Measurements from ENCODE around the gene CD82.
A peak's percentile ranks its signal among the peaks of the same experiment; 100 is the strongest.
"Not testable (repeated sequence)": the region's sequence is repeated elsewhere in the genome, so short reads cannot be mapped to it uniquely, and the experiment has no call there.

The CD82 gene

DNA sequence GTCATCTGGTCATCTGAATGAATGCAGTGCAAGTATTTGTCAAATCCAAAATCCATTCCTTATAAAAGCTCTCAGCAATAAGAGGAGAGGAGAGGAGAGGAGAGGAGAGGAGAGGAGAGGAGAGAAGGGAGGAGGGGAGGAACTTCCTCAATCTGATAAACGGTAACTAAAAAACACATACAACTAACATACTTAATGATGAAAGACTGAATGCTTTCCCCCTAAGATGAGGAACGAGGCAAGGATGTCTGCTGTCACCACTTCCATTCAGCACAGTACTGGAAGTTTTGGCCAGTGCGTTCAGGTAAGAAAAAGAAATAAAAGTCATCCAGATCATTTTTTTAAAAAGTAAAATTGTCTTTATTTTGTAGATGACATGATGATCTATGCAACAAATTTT, 80.4 kb downstream of the CD82 start:
- no peaks in the 10 kb centered on the region for H3K27me3 ChIP-seq
- no peak overlapping the region for H3K4me2 ChIP-seq
- no peak for TF ChIP-seq Cebpa-rat (IDR thresholded peaks at IDR 0.05)
- no peaks in the 10 kb centered on the region for H4K20me1 ChIP-seq
- no peaks in the 10 kb centered on the region for H3K4me1 ChIP-seq
- H3K27ac ChIP-seq, result no peak overlapping the region
- H3K9ac ChIP-seq, result no peak overlapping the region
- no peak overlapping the region for H3K4me3 ChIP-seq
- H3K9me3 ChIP-seq (replicated peaks in 1 of 11), result peaks cover 28 to 42% (median 34%) of the 10 kb centered on the region in 11 experiments
- no peaks in the 10 kb centered on the region for H3K36me3 ChIP-seq

DNA sequence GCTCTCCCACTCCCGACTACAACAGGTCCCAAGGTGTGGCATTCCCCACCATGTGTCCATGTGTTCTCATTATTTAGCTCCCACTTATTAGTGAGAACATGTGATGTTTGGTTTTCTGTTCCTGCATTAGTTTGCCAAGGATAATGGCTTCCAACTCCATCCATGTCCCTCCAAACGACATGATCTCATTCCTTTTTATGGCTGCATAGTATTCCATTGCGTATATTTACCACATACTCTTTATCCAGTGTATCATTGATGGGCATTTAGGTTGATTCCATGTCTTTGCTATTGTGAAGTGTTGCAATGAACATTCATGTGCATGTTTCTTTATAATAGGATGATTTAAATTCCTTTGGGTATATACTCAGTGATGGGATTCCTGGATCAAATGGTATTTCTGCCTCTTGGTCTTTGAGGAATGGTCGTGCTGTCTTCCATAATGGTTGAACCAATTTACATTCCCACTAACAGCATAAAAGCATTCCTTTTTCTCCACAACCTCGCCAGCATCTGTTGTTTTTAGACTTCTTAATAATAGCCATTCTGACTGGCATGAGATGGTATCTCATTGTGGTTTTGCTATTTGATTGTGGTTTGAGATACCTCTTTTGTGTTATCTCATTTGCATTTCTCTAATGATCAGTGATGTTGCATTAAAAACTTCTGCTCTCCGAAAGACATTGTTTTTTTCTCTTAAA, 81.9 kb downstream of the CD82 start:
- H3K27me3 ChIP-seq, H3K27ac ChIP-seq, H4K20me1 ChIP-seq, H3K9ac ChIP-seq, H3K36me3 ChIP-seq, H3K4me3 ChIP-seq, H3K4me2 ChIP-seq: not testable (repeated sequence)
- Histone ChIP-seq H3K9me3 (replicated peaks in 1 of 11) (peaks cover 23 to 37% (median 29%) of the 10 kb centered on the region in 11 experiments), H3K4me1 (peaks cover 0 to 15% (median 12%) of the 10 kb centered on the region in 10 experiments; a peak in 15 of 20 replicates)

- H3K4me3 ChIP-seq, result no peak overlapping the region
- no peak for TF ChIP-seq Cebpa-rat (IDR thresholded peaks at IDR 0.05)
- H4K20me1 ChIP-seq, result no peaks in the 10 kb centered on the region
- peaks cover 16 to 30% (median 22%) of the 10 kb centered on the region in 11 experiments; a peak in 21 of 22 replicates for H3K9me3 ChIP-seq (replicated peaks in 1 of 11)
- no peak overlapping the region for H3K4me2 ChIP-seq
- peaks cover 0 to 15% (median 12%) of the 10 kb centered on the region in 10 experiments; a peak in 15 of 20 replicates for H3K4me1 ChIP-seq
- H3K27ac ChIP-seq, result no peak overlapping the region
- no peak overlapping the region for H3K9ac ChIP-seq
- no peaks in the 10 kb centered on the region for H3K36me3 ChIP-seq
- H3K27me3 ChIP-seq, result no peaks in the 10 kb centered on the region
Observed at GRCh38 chr11:44648109-44648508, 82.6 kb downstream of the CD82 start.

GRCh38 chr11:44651535-44652155, 86.2 kb downstream of the CD82 start:
- no peaks in the 10 kb centered on the region for H3K36me3 ChIP-seq
- H4K20me1 ChIP-seq, result no peaks in the 10 kb centered on the region
- H3K27me3 ChIP-seq, result no peaks in the 10 kb centered on the region
- 0 out of 22 replicates have a peak overlapping the region, but pooled peaks of 1 of the 11 experiments have one; percentile 21 for H3K27ac ChIP-seq
- TF ChIP-seq Cebpa-rat (IDR thresholded peaks at IDR 0.05), result no peak
- H3K4me1 ChIP-seq, result peaks cover 0 to 15% (median 12%) of the 10 kb centered on the region in 10 experiments; a peak in 15 of 20 replicates
- no peak overlapping the region for H3K9ac ChIP-seq
- no peak overlapping the region for H3K4me3 ChIP-seq
- H3K4me2 ChIP-seq, result peak overlapping the region in 9 of 11 experiments; percentile 35 to 69 (median 63); a peak in 18 of 22 replicates
- H3K9me3 ChIP-seq (replicated peaks in 1 of 11), result peaks cover 5 to 11% (median 7%) of the 10 kb centered on the region in 11 experiments; a peak in 13 of 22 replicates

GRCh38 chr11:44652901-44653644, 87.6 kb downstream of the CD82 start:
- Histone ChIP-seq H3K4me2 (no peak overlapping the region), H3K9ac (no peak overlapping the region), H3K27me3 (no peaks in the 10 kb centered on the region), H3K27ac (no peak overlapping the region), H3K4me1 (peaks cover 0 to 15% (median 12%) of the 10 kb centered on the region in 10 experiments; a peak in 15 of 20 replicates), H3K4me3 (no peak overlapping the region), H3K36me3 (no peaks in the 10 kb centered on the region), H4K20me1 (no peaks in the 10 kb centered on the region), H3K9me3 (replicated peaks in 1 of 11) (peaks cover 0 to 3% (median 0%) of the 10 kb centered on the region in 11 experiments; a peak in 1 of 22 replicates)
- TF ChIP-seq Cebpa-rat (IDR thresholded peaks at IDR 0.05), result no peak

DNA sequence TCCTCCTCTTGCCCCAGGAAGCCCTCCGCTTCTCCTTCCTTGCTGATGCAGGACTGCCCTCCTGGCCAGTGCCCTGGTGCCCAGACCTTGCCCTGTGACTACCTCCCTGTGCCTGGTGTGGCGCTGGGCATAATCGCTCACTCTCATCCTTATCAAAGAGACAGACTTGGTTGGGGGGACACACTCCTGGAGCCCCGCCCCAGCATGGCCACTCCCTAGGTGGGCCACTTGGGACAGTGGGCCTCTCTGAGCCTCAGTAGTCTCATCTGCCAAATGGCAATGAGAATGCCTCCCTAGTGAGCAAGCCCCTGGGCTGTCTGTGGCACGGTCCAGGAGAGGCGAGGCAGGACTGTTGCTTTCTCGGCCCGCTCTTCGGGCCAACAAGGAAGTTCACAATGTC, 88.6 kb downstream of the CD82 start:
- no peaks in the 10 kb centered on the region for H4K20me1 ChIP-seq
- no peak overlapping the region for H3K27ac ChIP-seq
- H3K9ac ChIP-seq, result no peak overlapping the region
- peaks cover 0 to 3% (median 0%) of the 10 kb centered on the region in 11 experiments; a peak in 1 of 22 replicates for H3K9me3 ChIP-seq (replicated peaks in 1 of 11)
- no peak overlapping the region for H3K4me3 ChIP-seq
- H3K27me3 ChIP-seq, result no peaks in the 10 kb centered on the region
- H3K36me3 ChIP-seq, result no peaks in the 10 kb centered on the region
- TF ChIP-seq Cebpa-rat (IDR thresholded peaks at IDR 0.05), result no peak
- H3K4me2 ChIP-seq, result no peak overlapping the region
- H3K4me1 ChIP-seq, result peaks cover 0 to 17% (median 12%) of the 10 kb centered on the region in 10 experiments; a peak in 15 of 20 replicates

GRCh38 chr11:44654596-44654995, 89.1 kb downstream of the CD82 start:
- no peak overlapping the region for H3K4me2 ChIP-seq
- H3K4me3 ChIP-seq, result no peak overlapping the region
- H4K20me1 ChIP-seq, result no peaks in the 10 kb centered on the region
- peaks cover 0 to 3% (median 0%) of the 10 kb centered on the region in 11 experiments; a peak in 2 of 22 replicates for H3K9me3 ChIP-seq (replicated peaks in 1 of 11)
- H3K36me3 ChIP-seq, result no peaks in the 10 kb centered on the region
- TF ChIP-seq Cebpa-rat (IDR thresholded peaks at IDR 0.05), result no peak
- no peaks in the 10 kb centered on the region for H3K27me3 ChIP-seq
- H3K4me1 ChIP-seq, result peaks cover 0 to 22% (median 15%) of the 10 kb centered on the region in 10 experiments; a peak in 15 of 20 replicates
- no peak overlapping the region for H3K9ac ChIP-seq
- no peak overlapping the region for H3K27ac ChIP-seq

DNA sequence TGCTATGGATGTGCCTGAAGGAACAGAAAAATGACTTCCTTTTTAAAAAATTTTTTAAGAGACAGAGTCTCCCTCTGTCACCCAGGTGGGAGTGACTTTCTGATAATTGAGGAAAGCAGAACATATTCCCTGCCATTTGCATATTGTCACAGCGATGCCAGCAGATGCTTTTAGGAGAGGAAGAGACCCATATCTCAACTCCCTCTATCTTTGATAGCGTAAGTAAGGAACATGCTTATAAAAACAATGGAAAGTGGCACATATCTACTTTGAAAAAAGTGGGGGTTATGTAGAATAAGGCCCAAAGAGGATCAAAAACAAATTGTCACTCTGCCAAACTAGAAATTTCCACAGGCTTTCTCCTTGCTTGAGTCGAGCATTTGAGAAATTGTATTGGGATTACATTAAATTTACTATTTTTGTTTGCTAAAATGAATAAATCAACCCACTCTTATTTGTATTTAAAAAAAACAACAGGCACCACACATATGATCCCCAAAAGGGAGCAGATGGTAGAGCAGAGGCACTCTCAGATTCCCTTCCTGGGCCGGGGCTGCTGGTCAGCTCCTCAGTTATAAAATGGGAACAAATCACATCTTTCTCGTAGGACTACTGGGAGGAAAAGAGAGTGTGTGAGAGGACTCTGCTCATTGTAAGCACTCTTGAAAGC, 92.5 kb downstream of the CD82 start:
- Histone ChIP-seq H3K4me2 (no peak overlapping the region), H3K36me3 (no peaks in the 10 kb centered on the region), H3K9ac (no peak overlapping the region), H3K4me1 (peaks cover 0 to 12% (median 9%) of the 10 kb centered on the region in 10 experiments; a peak in 13 of 20 replicates), H3K27ac (no peak overlapping the region), H3K4me3 (no peak overlapping the region), H4K20me1 (no peaks in the 10 kb centered on the region), H3K27me3 (no peaks in the 10 kb centered on the region), H3K9me3 (replicated peaks in 1 of 11) (peaks cover 10 to 30% (median 24%) of the 10 kb centered on the region in 11 experiments; a peak in 19 of 22 replicates)
- no peak for TF ChIP-seq Cebpa-rat (IDR thresholded peaks at IDR 0.05)

Data from BLaER1 treated with 17β-estradiol and CSF1 and Interleukin-3, amounts not matched to agents 10 nM and 100 nM (cell line).